HepG2 (cell line): ENCODE results near the gene GFRA1. TPM values are rescaled to one million over a fixed set of nuclear protein-coding genes. Genes with fewer than 3 reads are reported as not detected.

Experiments used
- ATAC-seq: fragments of 200-7000 bp; cut with Tn5 transposase; 3 replicates; pipeline ENCODE4 v1.9.1; 2020; ENCODE audit warnings: mild to moderate bottlenecking, moderate library complexity
- BruUV-seq: library from RNA; stranded (reverse); fragments of 400-500 nt; replicated peaks from 2 replicates; lab custom pipeline; 2021; lab: Mats Ljungman, UMichigan
- CTCF ChIA-PET: fragments of 300-600 bp; formaldehyde crosslinking; extraction: SDS; loops from one replicate; lab custom pipeline; 2021; ENCODE audit warnings: low total read pairs, inconsistent platforms, low intra/inter-chr PET ratio; lab: Yijun Ruan, JAX
- POLR2A ChIA-PET: fragments of 350-600 bp; sonication (Branson Sonifier 250); formaldehyde crosslinking; loops from one replicate; lab custom pipeline; 2020; ENCODE audit warnings: antibody characterized with exemption, inconsistent platforms; lab: Yijun Ruan, JAX
- DNase-seq: peaks from one replicate; pipeline ENCODE4 v3.0.0-alpha.2; 2015; ENCODE audit warnings: low spot score
- FAIRE-seq: peaks from 3 replicates; lab custom pipeline; 2011; peaks lifted over from hg19 to GRCh38; lab: Jason Lieb, UNC
- H2AFZ ChIP-seq: one replicate; pipeline ENCODE4 v1.6.1; 2011; ENCODE audit warnings: low read length, inconsistent platforms
- H3K27ac ChIP-seq: fragments of 300-600 bp; 3 replicates; pipeline ENCODE4 v1.8.0; 2011; ENCODE audit warnings: mixed run types, mild to moderate bottlenecking, mixed read lengths, low read length, inconsistent platforms; ENCODE audit not compliant: insufficient read depth; ENCODE audit errors: extremely low read length
- H3K27me3 ChIP-seq, 2 experiments: fragments of 200-600 bp in 1 of 2; 2 replicates in 1 of 2; 3 replicates in 1 of 2; pipeline versions ENCODE4 v1.6.0 to v1.8.0; 2011; ENCODE audit warnings: low read length in 2 of 2, mild to moderate bottlenecking in 2 of 2, moderate library complexity in 2 of 2, inconsistent platforms in 1 of 2; ENCODE audit not compliant: insufficient read depth in 2 of 2, control insufficient read depth in 1 of 2
- H3K36me3 ChIP-seq, 2 experiments: fragments of 200-600 bp in 1 of 2; replicated peaks in 1 of 2; 2 replicates in 1 of 2; 3 replicates in 1 of 2; pipeline versions ENCODE4 v1.5.1 to v1.8.0; 2011; ENCODE audit warnings: low read length in 2 of 2, inconsistent platforms in 1 of 2; ENCODE audit not compliant: insufficient read depth in 2 of 2, control insufficient read depth in 1 of 2
- H3K4me1 ChIP-seq: 2 replicates; pipeline ENCODE4 v1.5.1; 2012; ENCODE audit warnings: low read length, inconsistent platforms; ENCODE audit not compliant: insufficient read depth
- H3K4me2 ChIP-seq: 2 replicates; pipeline ENCODE4 v1.6.0; 2011; ENCODE audit warnings: low read depth, low read length, inconsistent platforms
- H3K4me3 ChIP-seq, 3 experiments: fragments of 200-600 bp in 1 of 3; sonication (generic), shearing (Covaris generic) in 1 of 3; replicated peaks in 1 of 3; 2 replicates each; pipeline ENCODE4 v1.5.1; 2011 to 2016; ENCODE audit warnings: low read length in 3 of 3, inconsistent platforms in 2 of 3, low read depth in 2 of 3, mild to moderate bottlenecking in 2 of 3, control low read depth in 1 of 3, mixed read lengths in 1 of 3; ENCODE audit not compliant: insufficient read depth in 1 of 3
- H3K79me2 ChIP-seq: one replicate; pipeline ENCODE4 v1.6.1; 2011; ENCODE audit warnings: low read length, inconsistent platforms; ENCODE audit not compliant: insufficient read depth
- H3K9ac ChIP-seq: 2 replicates; pipeline ENCODE4 v1.6.0; 2011; ENCODE audit warnings: mild to moderate bottlenecking, low read depth, low read length, inconsistent platforms; ENCODE audit not compliant: insufficient read depth
- H3K9me3 ChIP-seq: 2 replicates; pipeline ENCODE4 v1.5.1; 2012; ENCODE audit warnings: mild to moderate bottlenecking, low read length
- H4K20me1 ChIP-seq: 2 replicates; pipeline ENCODE4 v1.6.0; 2011; ENCODE audit warnings: inconsistent platforms, mild to moderate bottlenecking, low read length, moderate library complexity; ENCODE audit not compliant: insufficient read depth
- ARID2 ChIP-seq: sonication (generic); formaldehyde crosslinking; IDR thresholded peaks from 2 replicates; pipeline ENCODE4 v1.8.1; 2022; ENCODE audit warnings: mild to moderate bottlenecking, missing genetic modification reagents, borderline replicate concordance
- DNMT3B ChIP-seq: conservative IDR thresholded peaks from 2 replicates; pipeline ENCODE4 v1.6.1; 2016; ENCODE audit warnings: missing biosample characterization, control low read depth
- ELF1 ChIP-seq: sonication (generic); formaldehyde crosslinking; IDR thresholded peaks from 2 replicates; pipeline ENCODE4 v1.4.0; 2020; ENCODE audit warnings: missing genetic modification reagents
- HCFC1 ChIP-seq: fragments of 150-350 bp; IDR thresholded peaks from 2 replicates; pipeline ENCODE4 v1.6.1; 2014; ENCODE audit warnings: low read depth, low read length
- HMG20A ChIP-seq: IDR thresholded peaks from 2 replicates; pipeline ENCODE4 v1.6.1; 2016; ENCODE audit warnings: borderline replicate concordance
- IKZF1 ChIP-seq: fragments of 450-650 bp; IDR thresholded peaks from 2 replicates; pipeline ENCODE4 v1.7.1; 2016
- KAT8 ChIP-seq: IDR thresholded peaks from 2 replicates; pipeline ENCODE4 v1.6.1; 2016; ENCODE audit warnings: missing genetic modification reagents, missing compliant biosample characterization
- NFYC ChIP-seq: IDR thresholded peaks from 2 replicates; pipeline ENCODE4 v1.6.1; 2016; ENCODE audit warnings: missing genetic modification reagents, missing compliant biosample characterization
- NR2F1 ChIP-seq, 2 experiments: fragments of 450-650 bp in 1 of 2; formaldehyde crosslinking in 1 of 2; IDR thresholded peaks; 2 replicates each; pipeline versions ENCODE4 v1.5.0 to v1.6.1; 2016 to 2020; ENCODE audit warnings: mild to moderate bottlenecking in 1 of 2, missing compliant biosample characterization in 1 of 2, missing genetic modification reagents in 1 of 2, moderate library complexity in 1 of 2
- SRSF9 ChIP-seq: fragments of 200-400 bp; formaldehyde crosslinking; IDR thresholded peaks from 2 replicates; pipeline ENCODE4 v1.6.1; 2018; ENCODE audit warnings: borderline replicate concordance, mild to moderate bottlenecking, low read depth, low read length; ENCODE audit not compliant: insufficient read depth, poor library complexity, severe bottlenecking
- ZBTB42 ChIP-seq: sonication (generic); formaldehyde crosslinking; IDR thresholded peaks from 2 replicates; pipeline ENCODE4 v1.5.0; 2020; ENCODE audit warnings: mild to moderate bottlenecking, missing genetic modification reagents
- ZFY ChIP-seq: sonication (generic); formaldehyde crosslinking; IDR thresholded peaks from 2 replicates; pipeline ENCODE4 v1.4.0; 2020; ENCODE audit warnings: missing genetic modification reagents
- ZNF160 ChIP-seq: sonication (generic); formaldehyde crosslinking; IDR thresholded peaks from 2 replicates; pipeline ENCODE4 v1.8.0; 2022; ENCODE audit warnings: mild to moderate bottlenecking, inconsistent platforms, missing genetic modification reagents
- ZNF20 ChIP-seq: sonication (generic); formaldehyde crosslinking; IDR thresholded peaks from 2 replicates; pipeline ENCODE4 v1.4.0; 2020; ENCODE audit warnings: mild to moderate bottlenecking, moderate library complexity, missing genetic modification reagents
- ZNF225 ChIP-seq: sonication (generic); formaldehyde crosslinking; IDR thresholded peaks from 2 replicates; pipeline ENCODE4 v1.4.0; 2020; ENCODE audit warnings: mild to moderate bottlenecking, missing genetic modification reagents
- ZNF24 ChIP-seq: fragments of 450-650 bp; IDR thresholded peaks from 2 replicates; pipeline ENCODE4 v1.6.1; 2017; ENCODE audit warnings: antibody characterized with exemption, mild to moderate bottlenecking
- ZNF614 ChIP-seq: IDR thresholded peaks from 2 replicates; pipeline ENCODE4 v1.6.1; 2018; ENCODE audit warnings: missing biosample characterization, missing genetic modification reagents, inconsistent platforms, borderline replicate concordance
- WGBS: methylation state at CpG from one replicate; pipeline ENCODE4 v1.1.6; 2017; ENCODE audit warnings: low lambda C conversion rate; 5-methylcytosine and 5-hydroxymethylcytosine counted together
- in situ Hi-C: cut with HindIII; loops from 2 replicates; pipeline ENCODE4 v1.10.0; 2017; ENCODE audit warnings: low pct_unique_long_range_greater_than_20kb; ENCODE audit not compliant: extremely low pct_ligation_motif_present
- intact Hi-C: fragments of 100-400 bp; cut with micrococcal nuclease; formaldehyde crosslinking; loops from one replicate; pipeline ENCODE4 v1.10.0; 2022; ENCODE audit not compliant: unreplicated experiment
- polyA plus RNA-seq, 8 experiments: library from polyadenylated mRNA; depleted of rRNA in 3 of 8; stranded (reverse) in 7 of 8; unstranded in 1 of 8; fragments of >200 nt; fragmentation: Illumina TruSeq in 4 of 8; extraction: Trizol in 4 of 8; gene quantifications; 2 replicates each; pipeline versions ENCODE4 v1.2.1 to v1.2.3, GENCODE V29; 2011 to 2016; ENCODE audit warnings: low read depth in 4 of 8, missing spikeins in 1 of 8, mixed read lengths in 1 of 8; ENCODE audit not compliant: insufficient read depth in 1 of 8
- total RNA-seq, 5 experiments: library from RNA; depleted of rRNA; stranded (reverse); fragments of >200 nt; fragmentation: Illumina TruSeq; extraction: Trizol; gene quantifications; 2 replicates each; pipeline ENCODE4 v1.2.3, GENCODE V29; 2016; ENCODE audit warnings: low read depth in 1 of 5
- TF ChIP-seq, protein P1 (sequence below): sonication (generic); formaldehyde crosslinking; IDR thresholded peaks from 2 replicates; pipeline ENCODE4 v1.5.1; 2020; ENCODE audit warnings: missing genetic modification reagents, mild to moderate bottlenecking, borderline replicate concordance
- TF ChIP-seq, protein P2 (sequence below): sonication (generic); formaldehyde crosslinking; conservative IDR thresholded peaks from 2 replicates; pipeline ENCODE4 v1.4.0; 2020; ENCODE audit warnings: missing genetic modification reagents

GFRA1 gene
- total and polyA plus RNA-seq, 2 of the 13 experiments (the other 11 are each of a cell fraction or from before 2014, with no cell fraction given): not detected

DNA sequence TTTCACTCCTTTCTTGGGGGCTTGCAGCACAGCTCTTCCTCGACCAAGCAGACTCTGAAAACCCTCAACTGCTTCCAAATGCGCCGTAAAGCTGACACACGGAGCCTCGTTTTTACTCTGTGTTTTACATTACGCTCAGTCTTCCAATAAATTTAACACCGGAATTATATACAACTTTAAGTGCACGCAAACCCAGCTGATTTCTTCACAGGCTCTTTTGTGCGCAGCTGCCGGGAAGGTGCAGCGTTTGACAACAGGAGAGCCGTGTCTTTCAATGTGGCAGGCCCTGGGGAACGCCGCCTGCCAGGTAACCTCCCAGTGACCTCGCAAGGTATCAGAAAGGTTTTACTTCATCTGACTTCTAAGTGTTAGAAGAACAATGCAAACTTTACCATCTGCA lies 35.0 kb downstream of the GFRA1 start (continued):
- TF ChIP-seq ELF1 (no peak), HCFC1 (no peak), NR2F1 (CRISPR knock-in tag; IDR thresholded peaks at IDR 0.05) (no peak), ZBTB42 (CRISPR knock-in tag) (no peak)

DNA sequence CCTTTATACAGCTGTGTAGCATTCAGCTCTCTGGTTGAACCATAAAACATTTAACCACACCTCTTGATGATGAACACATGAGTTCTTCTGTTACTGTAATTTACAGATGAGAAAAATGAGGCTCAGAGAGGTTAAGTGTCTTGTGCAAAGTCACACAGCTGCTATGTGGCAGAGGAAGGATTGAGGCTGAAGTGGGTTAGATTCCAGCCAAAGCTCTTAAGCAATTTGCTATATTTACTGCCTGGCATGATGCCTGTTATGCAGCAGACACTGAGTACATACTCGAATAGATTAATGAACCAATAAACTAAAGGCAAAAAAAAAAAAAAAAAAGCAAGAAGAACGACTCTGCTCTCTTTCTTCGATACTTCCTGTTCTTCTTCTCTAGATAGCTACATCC lies 35.7 kb downstream of the GFRA1 start:
- Histone ChIP-seq H4K20me1 (no peaks in the 10 kb centered on the region), H3K4me2 (no peak overlapping the region), H3K9ac (no peak overlapping the region)
- CTCF ChIA-PET: no interaction called here
- DNase-seq: no peak
- TF ChIP-seq NFYC (CRISPR knock-in tag) (no peak), ZFY (CRISPR knock-in tag) (no peak), KAT8 (CRISPR knock-in tag) (no peak), ZNF24 (no peak), SRSF9 (no peak), ZNF160 (CRISPR knock-in tag) (no peak), HMG20A (CRISPR knock-in tag) (no peak), ZNF225 (CRISPR knock-in tag) (no peak), IKZF1 (no peak), ARID2 (no peak), ZNF20 (CRISPR knock-in tag) (no peak), DNMT3B (no peak), ZNF614 (CRISPR knock-in tag) (no peak)
- TF ChIP-seq, protein P1, sequence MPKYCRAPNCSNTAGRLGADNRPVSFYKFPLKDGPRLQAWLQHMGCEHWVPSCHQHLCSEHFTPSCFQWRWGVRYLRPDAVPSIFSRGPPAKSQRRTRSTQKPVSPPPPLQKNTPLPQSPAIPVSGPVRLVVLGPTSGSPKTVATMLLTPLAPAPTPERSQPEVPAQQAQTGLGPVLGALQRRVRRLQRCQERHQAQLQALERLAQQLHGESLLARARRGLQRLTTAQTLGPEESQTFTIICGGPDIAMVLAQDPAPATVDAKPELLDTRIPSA (CRISPR knock-in tag): no peak
- TF ChIP-seq, protein P2, sequence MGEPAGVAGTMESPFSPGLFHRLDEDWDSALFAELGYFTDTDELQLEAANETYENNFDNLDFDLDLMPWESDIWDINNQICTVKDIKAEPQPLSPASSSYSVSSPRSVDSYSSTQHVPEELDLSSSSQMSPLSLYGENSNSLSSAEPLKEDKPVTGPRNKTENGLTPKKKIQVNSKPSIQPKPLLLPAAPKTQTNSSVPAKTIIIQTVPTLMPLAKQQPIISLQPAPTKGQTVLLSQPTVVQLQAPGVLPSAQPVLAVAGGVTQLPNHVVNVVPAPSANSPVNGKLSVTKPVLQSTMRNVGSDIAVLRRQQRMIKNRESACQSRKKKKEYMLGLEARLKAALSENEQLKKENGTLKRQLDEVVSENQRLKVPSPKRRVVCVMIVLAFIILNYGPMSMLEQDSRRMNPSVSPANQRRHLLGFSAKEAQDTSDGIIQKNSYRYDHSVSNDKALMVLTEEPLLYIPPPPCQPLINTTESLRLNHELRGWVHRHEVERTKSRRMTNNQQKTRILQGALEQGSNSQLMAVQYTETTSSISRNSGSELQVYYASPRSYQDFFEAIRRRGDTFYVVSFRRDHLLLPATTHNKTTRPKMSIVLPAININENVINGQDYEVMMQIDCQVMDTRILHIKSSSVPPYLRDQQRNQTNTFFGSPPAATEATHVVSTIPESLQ: no peak
- TF ChIP-seq, all 625 proteins: peak for 0
- WGBS: 14% methylated on average over 3 of the region's 3 CpGs
- Histone ChIP-seq H3K27me3 (no peaks in the 10 kb centered on the region), H2AFZ (no peak overlapping the region), H3K27ac (no peak overlapping the region), H3K4me3 (no peak overlapping the region), H3K9me3 (no peaks in the 10 kb centered on the region), H3K36me3 (no peaks in the 10 kb centered on the region), H3K79me2 (no peaks in the 10 kb centered on the region), H3K4me1 (no peaks in the 10 kb centered on the region)
- in situ Hi-C loops (no loop called here), intact Hi-C loops (no loop called here)
- FAIRE-seq: no peak
- ATAC-seq: no peak
- POLR2A ChIA-PET: no interaction called here
- no TSS peak for BruUV-seq
